ENCODE measurements around the gene NEK11.

DNA sequence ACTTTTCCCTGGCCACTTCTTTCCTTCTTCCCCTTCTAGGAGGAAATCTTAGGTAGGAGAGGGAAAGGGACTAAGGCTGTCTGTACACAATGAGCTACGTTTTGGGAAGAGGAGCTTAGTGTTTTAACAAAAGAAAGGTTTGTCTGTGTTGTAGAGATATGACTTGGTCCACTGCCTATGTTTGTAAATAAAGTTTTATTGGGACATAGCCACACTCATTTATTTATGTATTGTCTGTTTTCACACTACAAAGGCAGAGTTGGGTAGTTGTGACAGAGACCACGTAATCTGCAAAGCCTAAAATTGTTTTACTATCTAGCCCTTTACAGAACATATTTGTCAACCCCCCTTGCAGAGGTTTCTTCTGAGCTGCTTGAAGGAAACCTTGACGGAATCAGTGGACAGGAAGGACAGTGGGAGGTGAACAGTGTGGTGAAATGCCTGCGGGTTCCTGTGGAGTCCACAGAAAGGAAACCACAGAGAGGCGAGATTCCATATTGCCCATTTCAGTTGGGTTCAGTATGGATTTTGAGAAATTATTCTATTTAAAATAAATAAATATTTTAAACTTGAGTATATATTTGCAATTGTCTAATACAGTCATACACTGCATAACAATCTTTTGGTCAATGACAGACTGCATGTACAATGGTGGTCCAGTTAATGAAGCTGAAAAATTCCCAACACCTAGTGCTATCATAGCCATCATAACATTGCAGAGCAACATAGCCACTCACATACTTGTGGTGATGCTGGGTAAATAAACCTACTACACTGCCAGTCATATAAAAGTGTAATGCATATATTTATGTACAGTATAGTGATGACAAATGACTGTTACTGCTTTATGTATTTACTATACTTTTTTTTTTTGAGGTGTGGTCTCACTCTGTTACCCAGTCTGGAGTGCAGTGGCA lies 197.0 kb downstream of the NEK11 start:
- TF ChIP-seq CTCF (IDR thresholded peaks at IDR 0.05; ENCODE audit: insufficient read depth, low read depth, low read length) (no peak), EZH2 (IDR thresholded peaks at IDR 0.05; ENCODE audit: insufficient read depth, low read length) (no peak)
